H1 (cell line): ENCODE measurements around the gene DCUN1D4. TPM values are rescaled to one million over a fixed set of nuclear protein-coding genes. Genes with fewer than 3 reads are reported as not detected.

Experiments
- CTCF ChIA-PET: fragments of 300-600 bp; sonication (Branson Sonifier 250); formaldehyde crosslinking; loops from one replicate; lab custom pipeline; 2021; ENCODE audit not compliant: partially characterized antibody; lab: Charles Lee
- POLR2A ChIA-PET: fragments of 300-600 bp; sonication (Branson Sonifier 250); formaldehyde crosslinking; loops from one replicate; lab custom pipeline; 2021; ENCODE audit warnings: inconsistent platforms; ENCODE audit not compliant: partially characterized antibody; lab: Charles Lee
- DNase-seq, 2 experiments: peaks; one replicate each; pipeline versions ENCODE4 v3.0.0 to v3.0.0-alpha.2; 2010 to 2022; ENCODE audit warnings: low spot score in 2 of 2, low read depth in 1 of 2, mixed read lengths in 1 of 2
- FAIRE-seq: peaks from 2 replicates; lab custom pipeline; 2011; peaks lifted over from hg19 to GRCh38; lab: Jason Lieb, UNC
- H2AFZ ChIP-seq: 2 replicates; pipeline ENCODE4 v1.8.1; 2012; ENCODE audit warnings: low read length, inconsistent platforms
- H2AK5ac ChIP-seq: 2 replicates; pipeline ENCODE4 v1.6.1; 2013; ENCODE audit warnings: low read depth, low read length
- H2BK120ac ChIP-seq: replicated peaks from 2 replicates; pipeline ENCODE3; 2013; ENCODE audit warnings: low read depth, low read length, inconsistent platforms
- H2BK12ac ChIP-seq: 2 replicates; pipeline ENCODE4 v1.6.1; 2013; ENCODE audit warnings: low read depth, low read length
- H2BK15ac ChIP-seq: 2 replicates; pipeline ENCODE4 v1.6.1; 2013; ENCODE audit warnings: low read length
- H2BK20ac ChIP-seq: 2 replicates; pipeline ENCODE4 v1.6.1; 2013; ENCODE audit warnings: low read length
- H2BK5ac ChIP-seq: 2 replicates; pipeline ENCODE4 v1.6.1; 2013; ENCODE audit warnings: low read depth, low read length
- H3K14ac ChIP-seq: 2 replicates; pipeline ENCODE4 v1.6.1; 2013; ENCODE audit warnings: inconsistent platforms; ENCODE audit not compliant: insufficient read length
- H3K18ac ChIP-seq: 2 replicates; pipeline ENCODE4 v1.6.1; 2013; ENCODE audit warnings: low read length; ENCODE audit errors: extremely low read depth
- H3K23ac ChIP-seq: 2 replicates; pipeline ENCODE4 v1.6.1; 2013; ENCODE audit warnings: inconsistent platforms; ENCODE audit not compliant: insufficient read length
- H3K23me2 ChIP-seq: 2 replicates; pipeline ENCODE4 v1.6.1; 2013; ENCODE audit warnings: low read depth, low read length
- H3K27ac ChIP-seq: 2 replicates; pipeline ENCODE4 v1.6.1; 2011; ENCODE audit warnings: low read depth, low read length, inconsistent platforms
- H3K27me3 ChIP-seq, 4 experiments: replicated peaks in 1 of 4; 1 replicate in 1 of 4; 2 replicates in 3 of 4; pipeline versions ENCODE4 v1.6.1 to v1.8.1; 2011 to 2013; ENCODE audit warnings: low read length in 3 of 4, mild to moderate bottlenecking in 3 of 4, inconsistent platforms in 2 of 4, mixed read lengths in 2 of 4, moderate library complexity in 1 of 4; ENCODE audit not compliant: control insufficient read depth in 3 of 4, insufficient read depth in 3 of 4; ENCODE audit errors: extremely low read depth in 1 of 4
- H3K36me3 ChIP-seq, 4 experiments: 2 replicates each; pipeline versions ENCODE4 v1.6.1 to v1.8.1; 2011 to 2013; ENCODE audit warnings: mild to moderate bottlenecking in 4 of 4, low read length in 3 of 4, moderate library complexity in 2 of 4, control low read depth in 1 of 4, inconsistent platforms in 1 of 4; ENCODE audit not compliant: insufficient read depth in 4 of 4, control insufficient read depth in 2 of 4
- H3K4ac ChIP-seq: replicated peaks from 2 replicates; pipeline ENCODE3; 2013; ENCODE audit warnings: low read length, low read depth, mixed read lengths, inconsistent platforms; ENCODE audit not compliant: insufficient read length
- H3K4me1 ChIP-seq, 4 experiments: replicated peaks in 1 of 4; 1 replicate in 1 of 4; 2 replicates in 3 of 4; pipeline versions ENCODE4 v1.6.1 to v1.8.1; 2011 to 2013; ENCODE audit warnings: low read length in 3 of 4, inconsistent platforms in 2 of 4, mixed read lengths in 1 of 4; ENCODE audit not compliant: insufficient read depth in 4 of 4, control insufficient read depth in 3 of 4
- H3K4me2 ChIP-seq, 2 experiments: 2 replicates each; pipeline versions ENCODE4 v1.6.1 to v1.8.1; 2011 to 2013; ENCODE audit warnings: low read depth in 2 of 2, low read length in 2 of 2, control low read depth in 1 of 2, inconsistent platforms in 1 of 2, mild to moderate bottlenecking in 1 of 2; ENCODE audit not compliant: insufficient read depth in 1 of 2
- H3K4me3 ChIP-seq, 4 experiments: fragments of 200-600, 300-600 bp in 1 of 4; sonication (generic), shearing (Covaris generic), sonication (Bioruptor Twin) in 1 of 4; 2 replicates each; pipeline versions ENCODE4 v1.5.1 to v1.8.1; 2011 to 2016; ENCODE audit warnings: low read length in 4 of 4, low read depth in 3 of 4, control low read depth in 2 of 4, inconsistent platforms in 2 of 4, mild to moderate bottlenecking in 2 of 4, mixed read lengths in 1 of 4, moderate library complexity in 1 of 4; ENCODE audit not compliant: insufficient read depth in 2 of 4; ENCODE audit errors: extremely low read depth in 1 of 4
- H3K56ac ChIP-seq: replicated peaks from 2 replicates; pipeline ENCODE3; 2013; ENCODE audit warnings: low read depth, mild to moderate bottlenecking, mixed read lengths, low read length, inconsistent platforms; ENCODE audit not compliant: insufficient read length
- H3K79me1 ChIP-seq: 2 replicates; pipeline ENCODE4 v1.6.1; 2013; ENCODE audit warnings: low read depth, low read length, control low read depth
- H3K79me2 ChIP-seq, 2 experiments: 2 replicates each; pipeline versions ENCODE4 v1.6.1 to v1.8.1; 2012 to 2013; ENCODE audit warnings: low read length in 2 of 2, mild to moderate bottlenecking in 2 of 2, inconsistent platforms in 1 of 2; ENCODE audit not compliant: insufficient read depth in 2 of 2, control insufficient read depth in 1 of 2
- H3K9ac ChIP-seq, 4 experiments: replicated peaks in 1 of 4; 1 replicate in 1 of 4; 2 replicates in 3 of 4; pipeline versions ENCODE4 v1.6.1 to v1.8.1; 2011 to 2013; ENCODE audit warnings: low read depth in 3 of 4, low read length in 3 of 4, control low read depth in 2 of 4, mild to moderate bottlenecking in 2 of 4, moderate library complexity in 2 of 4, inconsistent platforms in 1 of 4; ENCODE audit errors: extremely low read depth in 1 of 4
- H3K9me3 ChIP-seq, 2 experiments: 2 replicates each; pipeline versions ENCODE4 v1.6.1 to v1.8.1; 2012 to 2013; ENCODE audit warnings: mild to moderate bottlenecking in 2 of 2, moderate library complexity in 2 of 2, control low read depth in 1 of 2, inconsistent platforms in 1 of 2, low read depth in 1 of 2, low read length in 1 of 2, mixed read lengths in 1 of 2; ENCODE audit not compliant: insufficient read depth in 2 of 2
- H4K20me1 ChIP-seq, 2 experiments: replicated peaks in 1 of 2; 2 replicates each; pipeline versions ENCODE3 to v1.8.1; 2011 to 2013; ENCODE audit warnings: inconsistent platforms in 2 of 2, low read length in 2 of 2, mild to moderate bottlenecking in 1 of 2; ENCODE audit not compliant: insufficient read depth in 2 of 2, control insufficient read depth in 1 of 2
- H4K5ac ChIP-seq: 2 replicates; pipeline ENCODE4 v1.6.1; 2013; ENCODE audit warnings: low read length, low read depth, mixed read lengths, inconsistent platforms; ENCODE audit not compliant: insufficient read length
- H4K8ac ChIP-seq: 2 replicates; pipeline ENCODE4 v1.8.0; 2013; ENCODE audit warnings: mild to moderate bottlenecking, moderate library complexity, low read length, inconsistent platforms; ENCODE audit not compliant: insufficient read depth; ENCODE audit errors: extremely low read depth
- H4K91ac ChIP-seq: replicated peaks from 2 replicates; pipeline ENCODE3; 2013; ENCODE audit warnings: low read length, mixed read lengths, inconsistent platforms; ENCODE audit not compliant: insufficient read length
- POLR2A ChIP-seq, 2 experiments: IDR thresholded peaks; 1 replicate in 1 of 2; 2 replicates in 1 of 2; pipeline ENCODE4 v1.6.1; 2011; ENCODE audit warnings: low read depth in 2 of 2, low read length in 2 of 2, mild to moderate bottlenecking in 2 of 2; ENCODE audit errors: control extremely low read depth in 1 of 2
- SAP30 ChIP-seq: fragments of 300-600 bp; sonication (generic); IDR thresholded peaks from 2 replicates; pipeline ENCODE4 v1.7.1; 2012; ENCODE audit warnings: low read length, moderate library complexity, mild to moderate bottlenecking, inconsistent platforms; ENCODE audit not compliant: insufficient read depth, insufficient replicate concordance
- WGBS, 2 experiments: shearing (Covaris generic) in 1 of 2; methylation state at CpG; one replicate each; pipeline versions ENCODE4 v1.1.6 to v1.1.7; 2013 to 2015; ENCODE audit warnings: low lambda C conversion rate in 2 of 2, mixed read lengths in 2 of 2, inconsistent platforms in 1 of 2, low coverage in 1 of 2, missing lambda C conversion rate in 1 of 2; ENCODE audit not compliant: insufficient replicate concordance in 2 of 2, insufficient coverage in 1 of 2, insufficient read length in 1 of 2; ENCODE audit errors: extremely low coverage in 1 of 2, missing lambda C conversion rate in 1 of 2; 5-methylcytosine and 5-hydroxymethylcytosine counted together
- polyA plus RNA-seq, 7 experiments: library from polyadenylated mRNA; depleted of rRNA in 3 of 7; stranded (reverse) in 5 of 7; unstranded in 2 of 7; fragments of >200 nt in 5 of 7; fragments of 200-250 nt in 2 of 7; gene quantifications; 1 replicate in 5 of 7; 2 replicates in 1 of 7; 4 replicates in 1 of 7; pipeline versions ENCODE4 v1.2.1 to v1.2.3, GENCODE V29; 2011 to 2013; ENCODE audit warnings: missing spikeins in 2 of 7, mixed read lengths in 2 of 7
- total RNA-seq: library from RNA; stranded (reverse); fragmentation: NEBNext Ultra II Directional; extraction: Animal tissue kit (Norgen Biotek cat#: 25700); gene quantifications from 2 replicates; pipeline ENCODE4 v1.2.1, GENCODE V29; 2021

Gene DCUN1D4
- total and polyA plus RNA-seq, 2 of the 8 experiments (the other 6 are each of a cell fraction or from before 2014, with no cell fraction given), result 22.9 to 55.9 TPM

DNA sequence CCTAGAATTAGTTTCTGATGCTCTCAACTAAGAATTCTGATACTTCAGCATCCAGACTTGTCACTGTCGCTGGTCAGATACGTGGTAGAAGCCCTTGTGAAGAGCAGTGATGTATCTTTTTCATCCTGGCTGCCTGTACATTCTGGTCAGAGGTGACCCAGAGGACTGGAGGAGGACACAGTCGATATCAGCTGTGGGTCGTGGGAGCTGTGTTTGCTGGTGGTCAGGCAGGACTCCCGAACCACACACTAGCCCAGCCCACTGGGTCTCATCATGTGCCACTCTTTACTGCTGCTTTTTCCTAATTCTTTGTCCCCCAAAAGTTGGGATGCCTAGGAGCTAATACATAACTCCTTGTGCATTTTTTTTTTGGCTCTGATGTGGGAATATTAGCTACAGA lies 6.5 kb downstream of the DCUN1D4 start:
- H2BK20ac ChIP-seq, result no peak overlapping the region
- POLR2A ChIA-PET, result no interaction called here
- H4K20me1 ChIP-seq, result peaks cover 0 to 13% of the 10 kb centered on the region in 2 experiments
- no peak overlapping the region for H2BK120ac ChIP-seq
- H2BK5ac ChIP-seq, result no peak overlapping the region
- no peak overlapping the region for H2BK12ac ChIP-seq
- 91% methylated on average over 5 of the region's 5 CpGs; no CpG with 5 or more reads in 1 of the 2 experiments for WGBS, 2 experiments
- no peak overlapping the region for H4K8ac ChIP-seq
- no peak overlapping the region for H4K5ac ChIP-seq
- H3K36me3 ChIP-seq, result no peaks in the 10 kb centered on the region
- H3K23me2 ChIP-seq, result peaks cover 5% of the 10 kb centered on the region; the same call in 1 of the 2 replicates
- no peak overlapping the region for H4K91ac ChIP-seq
- H3K56ac ChIP-seq, result no peak overlapping the region
- H3K9me3 ChIP-seq, result no peaks in the 10 kb centered on the region
- no peak overlapping the region for H3K4ac ChIP-seq
- H2BK15ac ChIP-seq, result no peak overlapping the region
- H3K4me1 ChIP-seq, result peaks cover 9 to 35% (median 27%) of the 10 kb centered on the region in 4 experiments
- no peak overlapping the region for H3K14ac ChIP-seq
- H3K27me3 ChIP-seq, result no peaks in the 10 kb centered on the region
- H3K27ac ChIP-seq, result no peak overlapping the region
- no peak overlapping the region for H2AFZ ChIP-seq
- H3K79me2 ChIP-seq, result peaks cover 15 to 100% of the 10 kb centered on the region in 2 experiments
- no peak for FAIRE-seq
- no peak overlapping the region for H3K23ac ChIP-seq
- peaks cover 8% of the 10 kb centered on the region; the same call in 1 of the 2 replicates for H3K79me1 ChIP-seq
- TF ChIP-seq POLR2A (IDR thresholded peaks at IDR 0.05; ENCODE audit: control extremely low read depth in 1 of 2, low read depth in 2 of 2, low read length in 2 of 2) (no peak), SAP30 (no peak)
- TF ChIP-seq, all 59 proteins: peak for 0
- CTCF ChIA-PET, result no interaction called here
- Histone ChIP-seq H3K4me3 (no peak overlapping the region), H2AK5ac (peak overlapping the region; percentile 77; the same call in 1 of the 2 replicates), H3K18ac (no peak overlapping the region), H3K4me2 (no peak overlapping the region), H3K9ac (no peak overlapping the region; a peak in 1 of 7 replicates)
- DNase-seq, result no peak
